NCI-H345 treated with DMSO at 0.1 percent for 48 hours (cell line): ENCODE measurements around the gene SLC25A12.
"Not testable (repeated sequence)": the region's sequence is repeated elsewhere in the genome, so short reads cannot be mapped to it uniquely, and the experiment has no call there.

Experiments used
- DNase-seq: peaks from one replicate; lab custom pipeline; 2025; ENCODE audit not compliant: unreplicated experiment; lab: John Stamatoyannopoulos, UW

SLC25A12 gene

GRCh38 chr2:171792157-171792556, 101.9 kb downstream of the SLC25A12 start:
- DNase-seq = no peak

GRCh38 chr2:171791361-171791760, 102.7 kb downstream of the SLC25A12 start:
- DNase-seq = no peak

GRCh38 chr2:171789956-171790355, 104.1 kb downstream of the SLC25A12 start:
- DNase-seq = no peak

GRCh38 chr2:171788316-171788993, 105.6 kb downstream of the SLC25A12 start:
- no peak for DNase-seq

DNA sequence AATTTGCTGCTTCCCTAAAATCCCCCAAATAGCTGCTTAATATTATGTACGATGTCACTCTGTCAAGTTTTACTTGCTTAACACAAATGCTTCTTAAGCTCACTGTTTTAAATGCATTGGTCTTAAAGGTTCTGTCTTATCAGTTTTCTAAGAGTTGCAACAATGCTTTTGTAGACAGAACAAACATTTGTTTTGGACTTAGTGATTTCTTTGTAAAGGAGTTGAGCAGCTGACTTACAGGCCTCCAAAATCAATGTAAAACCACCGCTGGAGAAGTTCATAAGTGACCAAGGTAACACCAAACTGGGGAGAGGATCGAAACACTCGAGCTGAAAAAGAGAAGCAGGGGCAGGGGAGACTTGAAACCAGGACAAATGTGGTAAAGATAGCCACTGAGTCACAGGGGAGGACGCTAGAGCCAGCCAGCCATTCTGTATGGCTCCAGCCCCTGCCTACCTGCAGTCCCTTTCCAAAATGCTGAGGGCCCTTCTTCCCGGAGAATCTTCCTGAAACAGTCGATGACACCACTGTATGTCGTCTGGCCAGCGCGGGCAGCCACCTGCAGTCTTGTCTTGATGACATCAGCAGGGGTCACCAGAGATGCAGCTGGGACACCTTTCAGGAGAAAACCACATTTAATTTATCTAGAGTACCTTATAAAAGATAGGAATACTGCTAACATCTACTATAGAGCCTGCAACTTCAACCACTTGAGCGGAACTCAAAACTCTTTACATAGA, 106.5 kb downstream of the SLC25A12 start:
- DNase-seq = no peak

DNA sequence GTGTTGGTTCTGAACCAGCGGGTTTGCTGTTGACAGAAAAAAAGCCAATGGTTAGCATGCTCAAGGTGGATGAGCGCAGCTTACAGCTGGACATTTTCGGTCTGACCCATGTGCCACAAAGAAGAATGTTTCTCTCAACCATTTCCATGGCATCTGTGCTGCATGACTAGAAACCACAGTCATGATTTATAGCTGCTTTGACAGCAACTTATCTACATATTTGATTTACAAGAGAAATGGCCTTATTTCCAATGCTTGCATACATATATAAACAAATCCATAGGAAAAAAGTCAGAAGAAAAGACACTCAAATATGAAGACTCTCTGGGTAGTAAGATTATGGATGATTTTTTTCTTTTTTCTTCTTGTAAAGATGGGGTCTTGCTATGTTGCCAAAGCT, 108.6 kb downstream of the SLC25A12 start:
- no peak for DNase-seq

GRCh38 chr2:171778515-171778914, 115.5 kb downstream of the SLC25A12 start:
- DNase-seq = no peak

- DNase-seq = not testable (repeated sequence)
These were observed 119.5 kb downstream of the SLC25A12 start for GRCh38 chr2:171774581-171774980.

- DNase-seq = no peak
These were observed 121.7 kb downstream of the SLC25A12 start for GRCh38 chr2:171772373-171772772.

DNA sequence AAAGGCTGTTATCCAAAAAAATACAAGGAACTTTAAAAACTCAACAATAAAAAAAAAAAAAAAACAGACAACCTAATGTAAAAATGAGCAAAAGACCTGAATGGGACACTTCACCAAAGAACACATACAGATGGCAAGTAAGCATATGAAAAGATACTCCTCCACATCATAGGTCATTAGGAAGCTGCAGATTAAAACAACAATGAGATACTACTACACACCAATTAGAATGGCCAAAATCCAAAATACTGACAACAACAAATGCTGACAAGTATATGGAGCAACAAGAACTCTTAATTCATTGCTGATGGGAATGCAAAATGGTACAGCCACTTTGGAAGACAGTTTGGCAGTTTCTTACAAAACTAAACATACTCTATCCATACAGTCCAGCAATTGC, 122.6 kb downstream of the SLC25A12 start:
- no peak for DNase-seq

- DNase-seq = no peak
These were observed 130.4 kb downstream of the SLC25A12 start for GRCh38 chr2:171763602-171764001.

- no peak for DNase-seq
These were observed 131.0 kb downstream of the SLC25A12 start for GRCh38 chr2:171762879-171763573.

DNA sequence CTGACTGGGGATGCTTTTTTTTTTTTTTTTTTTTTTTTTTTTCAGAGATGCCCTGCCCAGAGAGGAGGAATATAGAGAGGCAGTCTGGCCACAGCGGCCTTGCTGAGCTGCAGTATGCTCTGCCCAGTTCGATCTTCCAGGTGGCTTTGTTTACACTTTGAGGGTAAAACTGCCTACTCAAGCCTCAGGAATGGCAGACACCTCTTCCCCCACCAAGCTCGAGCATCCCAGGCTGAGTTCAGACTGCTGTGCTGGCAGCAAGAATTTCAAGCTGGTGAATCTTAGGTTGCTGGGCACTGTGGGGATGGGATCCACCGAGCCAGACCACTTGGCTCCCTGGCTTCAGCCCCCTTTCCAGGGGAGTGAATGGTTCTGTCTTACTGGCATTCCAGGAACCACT, 132.9 kb downstream of the SLC25A12 start:
- not testable (repeated sequence) for DNase-seq

- not testable (repeated sequence) for DNase-seq
These were observed 135.3 kb downstream of the SLC25A12 start for GRCh38 chr2:171758762-171759161.

DNA sequence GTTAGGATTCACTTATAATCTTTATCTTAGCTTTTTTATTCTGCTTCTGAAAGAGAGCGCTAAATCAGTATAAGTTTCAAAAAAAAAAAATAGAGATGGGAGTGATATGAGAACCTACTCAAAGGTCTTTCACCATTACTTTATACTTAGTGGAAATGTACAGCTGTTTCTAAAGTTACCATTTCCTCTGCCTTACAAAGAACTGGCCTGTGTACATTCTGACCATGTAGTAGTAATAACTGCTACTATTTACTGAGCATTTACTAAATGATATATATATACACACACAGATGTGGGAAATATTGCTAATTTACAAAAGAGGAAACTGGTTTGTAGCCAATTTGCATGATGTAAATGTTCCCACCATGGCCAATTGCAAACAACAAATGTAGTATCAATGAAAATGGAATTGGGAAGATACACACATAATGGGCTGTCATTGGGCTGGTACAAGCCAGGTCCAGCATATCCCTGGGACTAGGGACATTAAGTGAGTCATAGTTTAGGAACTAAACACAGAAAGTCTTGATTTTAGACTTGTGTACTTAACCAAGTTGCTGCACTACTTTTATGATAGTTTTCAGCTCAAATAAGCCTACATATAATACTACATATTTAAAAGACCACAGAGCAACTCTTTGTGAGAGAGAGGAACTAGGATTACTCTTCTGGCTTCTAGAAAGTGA, 139.6 kb downstream of the SLC25A12 start:
- DNase-seq = no peak

DNA sequence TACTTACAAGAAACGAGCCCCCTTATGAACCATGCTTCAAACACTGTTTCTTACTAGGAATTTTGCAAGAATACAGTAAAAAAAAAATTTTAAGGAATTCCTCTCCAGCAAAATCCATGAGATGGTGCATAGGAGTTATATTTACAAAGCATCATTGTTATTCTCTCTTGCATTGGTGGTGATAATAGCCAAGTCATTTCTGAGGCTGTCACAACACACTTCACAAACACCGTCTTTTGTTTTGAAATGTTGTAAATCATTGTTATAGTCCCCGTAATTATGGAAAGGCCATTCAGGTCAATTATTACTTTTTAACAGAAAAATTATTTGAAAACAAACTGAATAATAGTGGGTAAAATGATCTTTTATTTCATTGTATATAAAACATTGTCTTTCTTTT, 146.7 kb downstream of the SLC25A12 start:
- no peak for DNase-seq

DNA sequence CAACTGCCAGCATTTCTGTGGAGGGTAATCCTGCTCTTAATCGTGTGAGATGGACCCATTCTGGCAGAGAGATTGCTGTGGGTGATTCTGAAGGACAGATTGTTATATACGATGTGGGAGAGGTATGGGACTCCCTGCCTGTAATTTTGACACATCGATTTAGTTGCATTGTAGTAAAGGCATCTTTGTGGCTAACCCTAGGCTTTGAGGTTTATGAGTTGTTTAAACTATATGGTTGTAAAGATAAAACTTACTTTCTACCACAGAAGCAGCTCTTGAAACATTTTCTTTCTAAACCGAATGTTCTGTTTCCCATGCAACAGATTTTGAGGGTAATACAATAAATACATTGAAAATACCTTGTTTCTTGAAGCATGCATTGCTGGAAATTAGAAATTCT, 148.2 kb downstream of the SLC25A12 start:
- no peak for DNase-seq

GRCh38 chr2:171745141-171745540, 148.9 kb downstream of the SLC25A12 start:
- no peak for DNase-seq

- DNase-seq = no peak
These were observed 151.3 kb downstream of the SLC25A12 start for GRCh38 chr2:171742760-171743159.

GRCh38 chr2:171741189-171741588, 152.9 kb downstream of the SLC25A12 start:
- no peak for DNase-seq

DNA sequence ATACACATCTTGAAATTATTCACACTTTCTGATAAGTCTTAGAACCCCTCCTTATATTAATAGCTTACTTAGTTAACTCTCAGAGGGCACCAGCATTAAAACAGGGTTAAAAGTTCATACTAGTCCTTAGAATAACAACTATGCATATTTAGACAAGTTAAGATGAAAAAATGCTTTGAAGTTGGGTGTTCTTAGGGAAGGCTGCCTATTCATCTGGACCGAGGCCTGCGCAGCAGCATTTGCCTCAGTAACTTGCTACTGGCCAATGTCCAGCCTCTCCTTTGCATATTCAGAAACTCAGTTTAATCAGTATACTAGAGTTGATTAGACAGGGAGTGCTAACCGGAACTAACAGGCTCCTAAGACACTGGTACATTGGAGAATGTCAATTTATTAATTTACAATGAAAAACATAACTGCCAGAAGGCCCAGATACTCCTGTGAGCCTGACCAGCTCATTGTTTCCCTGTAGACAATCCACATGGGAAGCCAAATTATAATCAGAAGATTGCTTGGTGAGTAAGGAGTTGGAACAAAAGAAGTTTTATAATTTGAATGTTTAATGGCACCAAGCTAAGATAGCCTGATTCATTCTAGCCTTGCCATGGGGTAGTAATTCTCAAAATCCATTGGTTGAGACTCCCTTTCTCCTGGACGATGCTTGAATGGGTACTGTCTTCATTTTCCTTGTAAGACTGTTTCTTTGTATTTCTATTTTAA, 157.9 kb downstream of the SLC25A12 start:
- DNase-seq = no peak
